COLO668 (cell line): ENCODE results near the gene GNAQ.

Experiments
- DNase-seq: peaks from one replicate; lab custom pipeline; 2025; ENCODE audit not compliant: unreplicated experiment; lab: John Stamatoyannopoulos, UW

GNAQ gene

GRCh38 chr9:77945798-77946197 is 85.8 kb downstream of the GNAQ start:
- DNase-seq: no peak

DNA sequence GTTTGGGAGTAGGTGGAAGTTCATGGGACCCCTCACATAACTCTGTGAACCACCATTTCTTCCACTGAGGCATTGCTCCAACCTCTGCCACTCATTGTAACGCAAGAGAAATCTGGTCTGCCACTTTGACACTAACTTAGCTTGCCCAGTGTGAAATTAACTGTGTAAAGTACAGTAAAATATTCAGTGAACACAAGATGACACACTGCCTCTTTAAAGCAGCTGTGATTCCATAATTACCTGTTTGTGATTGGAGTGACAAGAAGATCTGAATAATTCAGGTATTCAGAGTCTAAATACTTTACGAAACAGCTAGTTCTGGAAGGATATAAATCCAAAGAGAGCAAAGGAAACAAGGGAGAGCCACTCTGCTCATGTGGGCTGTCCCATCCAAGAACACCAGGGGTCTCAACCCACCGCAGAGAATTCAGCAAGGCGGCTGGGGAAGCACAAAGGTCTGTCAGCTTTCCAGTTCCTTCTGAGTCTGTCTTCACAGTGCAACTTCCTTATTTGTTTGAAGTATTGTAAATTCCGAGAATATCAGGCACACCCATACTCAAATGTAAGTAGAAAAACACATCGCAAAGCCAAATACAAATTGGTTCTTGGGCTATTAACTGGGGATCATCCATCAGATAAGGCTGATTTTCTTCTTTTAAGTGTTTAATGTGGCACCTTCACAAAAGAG is 86.9 kb downstream of the GNAQ start:
- DNase-seq: no peak

DNA sequence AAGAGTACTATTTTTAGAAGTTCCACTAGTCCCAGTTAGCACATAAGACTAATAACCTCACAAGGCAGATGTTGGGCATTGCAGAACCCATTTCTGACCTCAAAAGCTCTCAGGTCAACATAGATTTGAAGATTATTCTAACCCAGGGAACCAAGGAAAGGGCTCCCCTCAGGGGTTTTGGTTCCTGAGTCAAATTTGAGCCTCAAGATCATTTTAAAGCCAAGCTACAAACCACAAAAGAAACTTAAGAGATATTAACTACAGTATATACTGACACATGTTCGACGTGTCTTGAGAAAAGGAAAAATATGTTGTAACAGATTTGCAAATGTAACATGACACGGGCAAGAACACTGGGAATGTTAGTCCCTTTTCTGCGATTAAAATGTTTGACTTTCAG is 88.6 kb downstream of the GNAQ start:
- no peak for DNase-seq

- DNase-seq: no peak
Measured at GRCh38 chr9:77939149-77939668, 92.4 kb downstream of the GNAQ start.

DNA sequence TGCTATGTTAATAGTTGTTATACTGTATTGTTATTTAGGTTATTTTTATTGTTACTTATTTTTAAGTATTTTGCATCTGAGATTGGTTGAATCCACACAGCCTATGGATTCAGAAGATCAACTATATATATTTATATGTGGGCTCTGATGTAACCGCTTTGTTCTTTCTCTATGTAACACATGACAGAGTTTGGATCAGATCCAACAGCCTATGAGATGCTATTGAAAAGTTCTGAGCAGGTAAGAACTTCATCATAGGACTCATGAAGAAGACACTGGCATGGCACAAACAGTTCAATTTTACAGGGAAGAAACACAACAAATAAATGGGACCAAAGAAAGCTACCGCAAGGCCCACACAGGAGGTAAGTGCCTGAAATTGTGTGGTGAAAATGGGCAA is 93.4 kb downstream of the GNAQ start:
- no peak for DNase-seq

DNA sequence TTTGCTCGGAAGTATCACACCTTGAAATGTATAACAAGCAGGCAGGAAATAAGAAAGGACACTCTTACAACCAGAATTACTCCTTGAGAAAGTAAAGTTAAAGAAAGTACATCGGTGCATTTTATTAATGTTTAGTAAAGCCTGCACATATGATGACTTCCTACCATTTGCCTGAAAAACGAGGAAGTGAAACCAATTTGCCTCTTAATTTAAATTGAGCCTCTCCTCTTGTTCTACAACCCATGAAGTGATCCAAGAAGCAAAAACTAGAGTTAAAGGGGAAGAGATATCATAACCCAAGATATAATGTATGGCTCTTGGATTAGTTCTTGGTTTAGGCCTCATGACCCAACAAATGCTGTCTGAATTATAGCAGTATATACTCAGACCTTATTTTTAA is 95.6 kb downstream of the GNAQ start:
- no peak for DNase-seq

GRCh38 chr9:77935211-77935610 is 96.4 kb downstream of the GNAQ start:
- no peak for DNase-seq

- DNase-seq: no peak
Measured at GRCh38 chr9:77933976-77934375, 97.6 kb downstream of the GNAQ start.

- DNase-seq: no peak
Measured at GRCh38 chr9:77933019-77933418, 98.6 kb downstream of the GNAQ start.

DNA sequence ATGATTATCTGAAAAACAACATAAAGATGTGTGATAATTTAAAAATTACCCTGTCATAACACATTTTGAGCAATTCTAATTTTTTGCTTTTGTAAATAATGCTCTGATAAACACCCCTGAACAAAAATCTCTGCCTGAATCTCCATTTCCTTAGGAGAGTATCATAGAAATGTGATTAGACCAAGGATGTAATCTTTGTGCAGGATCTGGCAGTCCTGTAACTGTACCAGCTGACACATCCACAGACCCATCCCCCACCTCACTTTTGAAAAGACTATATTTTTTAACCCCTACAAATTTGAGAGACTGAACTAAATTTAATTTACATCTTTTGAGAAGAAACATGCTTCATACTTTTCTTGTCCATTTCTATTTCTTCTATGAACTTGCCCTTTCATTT is 101.7 kb downstream of the GNAQ start:
- DNase-seq: no peak

GRCh38 chr9:77927265-77927664 is 104.3 kb downstream of the GNAQ start:
- DNase-seq: no peak

- DNase-seq: no peak
Measured at GRCh38 chr9:77926371-77926878, 105.2 kb downstream of the GNAQ start.

GRCh38 chr9:77922591-77922990 is 109.0 kb downstream of the GNAQ start:
- DNase-seq: no peak

GRCh38 chr9:77917800-77918199 is 113.8 kb downstream of the GNAQ start:
- no peak for DNase-seq

DNA sequence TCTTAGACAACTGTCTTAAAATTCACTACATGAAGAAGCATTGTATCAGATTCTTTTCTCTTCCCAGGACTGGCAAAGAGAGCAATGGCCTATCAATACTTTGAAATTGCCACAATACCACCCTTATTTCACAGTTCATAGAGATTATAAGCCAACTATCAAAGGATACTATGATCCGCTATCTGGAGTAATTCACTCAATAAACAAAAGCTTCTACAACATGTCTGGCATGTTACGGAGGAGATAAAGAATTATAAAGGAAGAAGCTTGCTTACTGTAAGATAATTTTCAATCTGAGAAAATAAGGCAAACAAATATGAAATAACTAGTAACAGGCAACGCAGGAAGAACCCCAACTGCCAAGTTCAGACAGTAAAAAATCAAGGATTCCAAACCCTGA is 114.8 kb downstream of the GNAQ start:
- no peak for DNase-seq

DNA sequence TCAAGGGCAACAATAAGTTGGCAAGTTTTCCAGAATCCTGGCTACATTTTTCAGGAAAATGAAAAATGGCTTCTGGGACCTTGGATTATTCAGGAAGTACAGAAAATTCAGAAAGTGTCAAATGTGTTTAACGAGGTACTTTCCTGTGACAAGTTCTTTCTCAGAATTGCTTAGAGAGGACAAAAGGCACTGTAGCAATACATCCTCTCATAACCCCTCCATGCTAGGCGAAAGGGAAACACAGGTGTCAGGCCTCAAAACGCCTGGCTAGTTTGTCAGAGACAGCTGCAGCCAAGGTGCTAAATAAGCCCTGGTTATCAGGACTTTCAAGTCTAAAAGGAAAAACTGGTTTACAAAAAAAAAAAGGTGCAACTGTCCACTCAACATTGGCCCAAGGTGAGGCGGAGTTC is 115.2 kb downstream of the GNAQ start:
- no peak for DNase-seq

- DNase-seq: no peak
Measured at GRCh38 chr9:77915744-77916143, 115.9 kb downstream of the GNAQ start.

- no peak for DNase-seq
Measured at GRCh38 chr9:77912895-77913693, 118.5 kb downstream of the GNAQ start.

GRCh38 chr9:77911928-77912327 is 119.7 kb downstream of the GNAQ start:
- DNase-seq: no peak

DNA sequence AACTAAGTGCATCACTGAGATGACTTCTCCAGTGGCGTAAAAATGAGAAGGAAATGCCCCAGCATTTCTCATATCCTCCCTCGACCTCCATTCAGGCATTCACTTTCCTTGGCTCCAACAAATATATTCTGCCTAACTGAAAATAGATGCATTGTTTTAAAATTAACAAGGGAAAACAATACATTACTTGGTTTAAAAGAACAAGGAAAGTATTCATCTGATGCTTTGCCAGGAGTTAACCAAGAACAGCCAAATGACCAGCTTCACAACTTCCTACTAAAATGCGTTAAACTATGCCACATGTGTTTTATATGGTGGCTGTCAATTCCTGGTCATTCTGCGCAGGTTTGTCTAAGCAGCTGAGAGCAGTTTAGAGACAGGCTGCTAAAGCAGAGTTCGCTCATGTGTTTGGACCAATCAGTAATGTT is 121.4 kb downstream of the GNAQ start:
- DNase-seq: no peak

- DNase-seq: no peak
Measured at GRCh38 chr9:77909306-77909705, 122.3 kb downstream of the GNAQ start.

GRCh38 chr9:77908293-77908692 is 123.3 kb downstream of the GNAQ start:
- no peak for DNase-seq
